ENCODE results near the gene MSL2.

Gene MSL2

DNA sequence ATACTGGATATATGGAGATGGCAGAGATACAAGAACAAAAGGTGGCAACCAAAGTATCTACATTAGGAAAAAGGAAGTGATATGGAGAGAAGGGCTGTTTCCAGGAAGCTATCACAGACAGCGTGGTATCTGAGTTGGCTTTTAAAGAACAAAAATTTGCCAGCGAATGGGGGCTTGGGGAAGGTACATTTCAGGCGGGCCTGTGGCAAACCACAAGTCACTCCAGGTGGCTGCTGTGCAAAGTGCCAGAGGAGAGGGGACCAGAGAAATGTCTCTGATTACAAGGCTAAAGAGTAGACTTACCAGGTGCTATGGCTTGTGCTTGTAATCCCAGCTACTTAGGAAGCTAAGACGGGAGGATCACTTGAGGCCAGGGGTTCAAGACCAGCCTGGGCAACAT, 91.1 kb downstream of the MSL2 start:
- TF ChIP-seq HDGF (IDR thresholded peaks at IDR 0.05; ENCODE audit: borderline replicate concordance) = no peak
- no peak for TF ChIP-seq FOXM1 (IDR thresholded peaks at IDR 0.05; ENCODE audit: borderline replicate concordance)
- TF ChIP-seq CTBP1 (IDR thresholded peaks at IDR 0.05; ENCODE audit: borderline replicate concordance) = no peak
- no peak for TF ChIP-seq SP1 (IDR thresholded peaks at IDR 0.05)
- no peak for TF ChIP-seq SUZ12 (IDR thresholded peaks at IDR 0.05)
- no peak for TF ChIP-seq TARDBP (IDR thresholded peaks at IDR 0.05)
- TF ChIP-seq FOXK2 (IDR thresholded peaks at IDR 0.05) = no peak
- TF ChIP-seq NFRKB (IDR thresholded peaks at IDR 0.05) = no peak
- TF ChIP-seq ELF4 (IDR thresholded peaks at IDR 0.05) = no peak
- TF ChIP-seq, protein P1, sequence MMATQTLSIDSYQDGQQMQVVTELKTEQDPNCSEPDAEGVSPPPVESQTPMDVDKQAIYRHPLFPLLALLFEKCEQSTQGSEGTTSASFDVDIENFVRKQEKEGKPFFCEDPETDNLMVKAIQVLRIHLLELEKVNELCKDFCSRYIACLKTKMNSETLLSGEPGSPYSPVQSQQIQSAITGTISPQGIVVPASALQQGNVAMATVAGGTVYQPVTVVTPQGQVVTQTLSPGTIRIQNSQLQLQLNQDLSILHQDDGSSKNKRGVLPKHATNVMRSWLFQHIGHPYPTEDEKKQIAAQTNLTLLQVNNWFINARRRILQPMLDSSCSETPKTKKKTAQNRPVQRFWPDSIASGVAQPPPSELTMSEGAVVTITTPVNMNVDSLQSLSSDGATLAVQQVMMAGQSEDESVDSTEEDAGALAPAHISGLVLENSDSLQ (IDR thresholded peaks at IDR 0.05) = no peak
- TF ChIP-seq BHLHE40 (IDR thresholded peaks at IDR 0.05; ENCODE audit: borderline replicate concordance) = no peak
- no peak for TF ChIP-seq FOXA1 (IDR thresholded peaks at IDR 0.05)
- TF ChIP-seq ZNF384 (IDR thresholded peaks at IDR 0.05) = no peak
- TF ChIP-seq LEF1 (IDR thresholded peaks at IDR 0.05; ENCODE audit: borderline replicate concordance) = no peak
- no peak for TF ChIP-seq ARNT (IDR thresholded peaks at IDR 0.05)
- no peak for TF ChIP-seq L3MBTL2 (conservative IDR thresholded peaks at IDR 0.05)
- DNase-seq (ENCODE audit: extremely low spot score) = no peak
- ChIA-PET CTCF (no interaction called here), POLR2A (no interaction called here)
